ENCODE results near the gene TBC1D2. TPM values are rescaled to one million over a fixed set of nuclear protein-coding genes. Genes with fewer than 3 reads are reported as not detected.
"Not testable (repeated sequence)": the region's sequence is repeated elsewhere in the genome, so short reads cannot be mapped to it uniquely, and the experiment has no call there.

The TBC1D2 gene
- total RNA-seq, 2 experiments from 2014 or later, result 3.1 to 5.5 TPM

DNA sequence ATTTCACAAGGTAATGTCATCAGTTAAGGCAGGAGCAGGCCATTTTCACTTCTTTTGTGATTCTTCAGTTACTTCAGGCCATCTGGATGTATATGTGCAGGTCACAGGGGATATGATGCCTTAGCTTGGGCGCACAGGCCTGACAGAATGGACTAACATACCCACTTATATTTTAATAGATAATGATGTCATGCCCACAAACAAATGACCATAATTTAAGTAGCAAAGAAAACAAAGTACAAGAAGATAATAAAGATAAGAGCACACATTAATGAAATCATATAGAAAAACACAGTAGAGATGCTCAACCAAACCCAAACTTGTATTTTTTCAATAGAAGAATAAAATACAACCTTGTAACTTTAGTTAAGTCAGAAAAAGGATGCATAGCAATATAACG lies 19.7 kb upstream of the TBC1D2 start:
- BruUV-seq (replicated peaks), result no TSS peak
- Histone ChIP-seq H3K4me2 (ENCODE audit: low read length) (no peak overlapping the region), H3K27ac (ENCODE audit: low read depth, low read length, poor library complexity, severe bottlenecking) (no peak overlapping the region), H2AFZ (ENCODE audit: low read length) (no peak overlapping the region), H3K9me2 (ENCODE audit: insufficient read depth, low read length) (no peaks in the 10 kb centered on the region), H4K20me1 (ENCODE audit: insufficient read depth, low read length) (no peaks in the 10 kb centered on the region), H3K36me3 (ENCODE audit: insufficient read depth, low read length) (no peaks in the 10 kb centered on the region), H3K4me3 (ENCODE audit: low read depth, low read length, poor library complexity, severe bottlenecking) (no peak overlapping the region), H3K79me2 (ENCODE audit: insufficient read depth, low read depth, low read length) (no peaks in the 10 kb centered on the region), H3K9me3 (ENCODE audit: low read length) (no peaks in the 10 kb centered on the region), H3K4me1 (ENCODE audit: insufficient read depth, low read length, poor library complexity, severe bottlenecking) (no peaks in the 10 kb centered on the region)
- ChIA-PET POLR2A (no interaction called here), CTCF (ENCODE audit: unreplicated experiment) (no interaction called here)
- no peak for DNase-seq (ENCODE audit: low spot score)
- intact Hi-C loops (cut with micrococcal nuclease; ENCODE audit: unreplicated experiment), result no loop called here
- TF ChIP-seq EZH2phosphoT487 (IDR thresholded peaks at IDR 0.05; ENCODE audit: borderline replicate concordance, low read depth, low read length), result no peak

DNA sequence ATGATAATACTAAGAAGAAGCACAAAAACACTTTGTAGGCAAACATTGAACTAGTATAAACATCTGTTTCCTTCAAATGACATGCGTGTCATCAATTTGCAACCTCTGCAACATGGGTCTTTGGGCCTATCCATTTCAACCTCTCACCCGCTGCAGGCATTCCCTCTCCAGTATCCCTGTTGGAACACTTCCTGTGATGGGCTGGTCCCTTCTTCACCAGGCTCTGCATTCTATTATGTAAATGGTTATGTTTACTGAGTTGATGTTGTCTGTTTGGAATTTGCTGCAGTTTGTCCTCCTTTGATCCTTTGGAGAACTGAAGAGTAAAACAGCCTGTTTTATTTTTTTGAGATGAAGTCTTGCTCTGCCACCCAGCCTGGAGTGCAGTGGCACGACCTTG lies 16.6 kb upstream of the TBC1D2 start:
- TF ChIP-seq, protein P1, sequence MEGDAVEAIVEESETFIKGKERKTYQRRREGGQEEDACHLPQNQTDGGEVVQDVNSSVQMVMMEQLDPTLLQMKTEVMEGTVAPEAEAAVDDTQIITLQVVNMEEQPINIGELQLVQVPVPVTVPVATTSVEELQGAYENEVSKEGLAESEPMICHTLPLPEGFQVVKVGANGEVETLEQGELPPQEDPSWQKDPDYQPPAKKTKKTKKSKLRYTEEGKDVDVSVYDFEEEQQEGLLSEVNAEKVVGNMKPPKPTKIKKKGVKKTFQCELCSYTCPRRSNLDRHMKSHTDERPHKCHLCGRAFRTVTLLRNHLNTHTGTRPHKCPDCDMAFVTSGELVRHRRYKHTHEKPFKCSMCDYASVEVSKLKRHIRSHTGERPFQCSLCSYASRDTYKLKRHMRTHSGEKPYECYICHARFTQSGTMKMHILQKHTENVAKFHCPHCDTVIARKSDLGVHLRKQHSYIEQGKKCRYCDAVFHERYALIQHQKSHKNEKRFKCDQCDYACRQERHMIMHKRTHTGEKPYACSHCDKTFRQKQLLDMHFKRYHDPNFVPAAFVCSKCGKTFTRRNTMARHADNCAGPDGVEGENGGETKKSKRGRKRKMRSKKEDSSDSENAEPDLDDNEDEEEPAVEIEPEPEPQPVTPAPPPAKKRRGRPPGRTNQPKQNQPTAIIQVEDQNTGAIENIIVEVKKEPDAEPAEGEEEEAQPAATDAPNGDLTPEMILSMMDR (conservative IDR thresholded peaks at IDR 0.05; ENCODE audit: low read length), result no peak
- no peak for TF ChIP-seq EZH2phosphoT487 (IDR thresholded peaks at IDR 0.05; ENCODE audit: borderline replicate concordance, low read depth, low read length)
- Histone ChIP-seq H3K4me3 (ENCODE audit: low read depth, low read length, poor library complexity, severe bottlenecking) (no peak overlapping the region), H3K4me2 (ENCODE audit: low read length) (no peak overlapping the region), H3K79me2 (ENCODE audit: insufficient read depth, low read depth, low read length) (no peaks in the 10 kb centered on the region), H3K9me3 (ENCODE audit: low read length) (no peaks in the 10 kb centered on the region), H3K4me1 (ENCODE audit: insufficient read depth, low read length, poor library complexity, severe bottlenecking) (no peaks in the 10 kb centered on the region), H3K9me2 (ENCODE audit: insufficient read depth, low read length) (no peaks in the 10 kb centered on the region), H2AFZ (ENCODE audit: low read length) (no peak overlapping the region), H4K20me1 (ENCODE audit: insufficient read depth, low read length) (no peaks in the 10 kb centered on the region), H3K27ac (ENCODE audit: low read depth, low read length, poor library complexity, severe bottlenecking) (no peak overlapping the region), H3K36me3 (ENCODE audit: insufficient read depth, low read length) (no peaks in the 10 kb centered on the region)
- intact Hi-C loops (cut with micrococcal nuclease; ENCODE audit: unreplicated experiment), result no loop called here
- DNase-seq (ENCODE audit: low spot score), result no peak
- BruUV-seq (replicated peaks), result no TSS peak
- ChIA-PET POLR2A (no interaction called here), CTCF (ENCODE audit: unreplicated experiment) (no interaction called here)

DNA sequence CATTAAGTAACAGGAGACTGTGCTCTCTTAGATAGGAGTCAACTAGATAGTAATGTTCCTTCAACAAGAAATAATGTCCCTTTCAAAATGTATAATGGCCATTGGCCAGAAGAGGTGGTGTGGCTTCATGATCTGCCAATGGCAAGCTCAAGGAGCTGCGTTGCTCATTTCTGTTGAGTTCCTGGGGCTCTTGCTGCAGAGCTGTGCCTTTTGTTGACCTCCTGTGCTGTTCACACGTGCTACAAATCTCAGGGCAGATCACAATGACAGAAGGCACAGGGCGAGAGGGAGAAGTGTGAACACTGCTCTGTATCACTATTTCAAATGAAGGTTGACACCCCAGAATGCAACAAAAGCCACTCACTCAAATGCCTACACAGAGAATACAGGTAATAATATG lies 16.0 kb upstream of the TBC1D2 start:
- TF ChIP-seq, protein P1 (conservative IDR thresholded peaks at IDR 0.05; ENCODE audit: low read length), result no peak
- TF ChIP-seq EZH2phosphoT487 (IDR thresholded peaks at IDR 0.05; ENCODE audit: borderline replicate concordance, low read depth, low read length), result no peak
- DNase-seq (ENCODE audit: low spot score), result no peak
- no TSS peak for BruUV-seq (replicated peaks)
- Histone ChIP-seq H3K79me2 (ENCODE audit: insufficient read depth, low read depth, low read length) (no peaks in the 10 kb centered on the region), H3K27ac (ENCODE audit: low read depth, low read length, poor library complexity, severe bottlenecking) (no peak overlapping the region), H3K36me3 (ENCODE audit: insufficient read depth, low read length) (no peaks in the 10 kb centered on the region), H4K20me1 (ENCODE audit: insufficient read depth, low read length) (no peaks in the 10 kb centered on the region), H3K4me1 (ENCODE audit: insufficient read depth, low read length, poor library complexity, severe bottlenecking) (no peaks in the 10 kb centered on the region), H3K9me2 (ENCODE audit: insufficient read depth, low read length) (no peaks in the 10 kb centered on the region), H3K4me2 (ENCODE audit: low read length) (no peak overlapping the region), H2AFZ (ENCODE audit: low read length) (no peak overlapping the region), H3K4me3 (ENCODE audit: low read depth, low read length, poor library complexity, severe bottlenecking) (no peak overlapping the region), H3K9me3 (ENCODE audit: low read length) (no peaks in the 10 kb centered on the region)
- POLR2A ChIA-PET, result no interaction called here
- CTCF ChIA-PET (ENCODE audit: unreplicated experiment), result no interaction called here
- intact Hi-C loops (cut with micrococcal nuclease; ENCODE audit: unreplicated experiment), result no loop called here

DNA sequence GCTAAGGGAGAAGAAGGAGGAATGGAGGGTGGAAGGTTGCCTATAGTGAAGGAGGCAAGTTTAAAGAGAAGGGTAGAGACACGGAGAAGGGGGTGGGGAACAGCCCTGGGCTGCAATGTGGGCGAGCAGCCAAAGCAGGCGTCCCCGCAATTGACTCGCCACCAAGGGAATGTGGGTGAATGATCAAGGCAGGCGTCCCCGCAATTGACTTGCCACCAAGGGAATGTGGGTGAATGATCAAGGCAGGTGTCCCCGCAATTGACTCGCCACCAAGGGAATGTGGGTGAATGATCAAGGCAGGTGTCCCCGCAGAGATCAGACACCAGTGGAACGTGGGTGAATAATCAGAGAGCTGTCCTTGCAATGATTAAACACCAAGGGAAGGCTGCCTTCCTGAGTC lies 14.8 kb upstream of the TBC1D2 start:
- H3K9me2 ChIP-seq (ENCODE audit: insufficient read depth, low read length); BruUV-seq (replicated peaks); POLR2A ChIA-PET; H3K4me3 ChIP-seq (ENCODE audit: low read depth, low read length, poor library complexity, severe bottlenecking); H3K9me3 ChIP-seq (ENCODE audit: low read length); CTCF ChIA-PET (ENCODE audit: unreplicated experiment); intact Hi-C loops (cut with micrococcal nuclease; ENCODE audit: unreplicated experiment); H3K79me2 ChIP-seq (ENCODE audit: insufficient read depth, low read depth, low read length); H2AFZ ChIP-seq (ENCODE audit: low read length); H3K27ac ChIP-seq (ENCODE audit: low read depth, low read length, poor library complexity, severe bottlenecking); H3K4me1 ChIP-seq (ENCODE audit: insufficient read depth, low read length, poor library complexity, severe bottlenecking); DNase-seq (ENCODE audit: low spot score); H4K20me1 ChIP-seq (ENCODE audit: insufficient read depth, low read length); H3K4me2 ChIP-seq (ENCODE audit: low read length); H3K36me3 ChIP-seq (ENCODE audit: insufficient read depth, low read length): not testable (repeated sequence)

DNA sequence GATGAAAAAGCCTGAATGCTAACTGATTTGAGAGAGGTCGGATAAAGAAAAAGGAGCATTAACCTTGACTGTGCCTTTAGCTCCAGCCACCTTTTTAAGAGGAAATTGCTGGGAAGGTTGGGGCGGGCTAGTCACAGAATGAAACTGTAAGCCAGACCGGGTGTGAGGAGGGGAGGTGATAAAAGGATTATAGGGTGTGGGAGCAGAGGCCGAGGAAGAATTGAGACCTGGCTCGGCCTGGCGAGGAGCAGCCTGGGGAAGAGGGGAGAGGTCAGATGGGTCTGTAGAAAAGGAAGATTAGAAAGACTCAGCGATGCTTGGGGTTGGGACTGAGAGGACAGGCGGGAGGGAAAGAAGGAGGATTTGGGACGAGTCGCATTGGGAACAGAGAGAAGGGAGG lies 14.2 kb upstream of the TBC1D2 start:
- H3K27ac ChIP-seq (ENCODE audit: low read depth, low read length, poor library complexity, severe bottlenecking); intact Hi-C loops (cut with micrococcal nuclease; ENCODE audit: unreplicated experiment); H3K4me3 ChIP-seq (ENCODE audit: low read depth, low read length, poor library complexity, severe bottlenecking); H4K20me1 ChIP-seq (ENCODE audit: insufficient read depth, low read length); H3K9me2 ChIP-seq (ENCODE audit: insufficient read depth, low read length); DNase-seq (ENCODE audit: low spot score); BruUV-seq (replicated peaks); CTCF ChIA-PET (ENCODE audit: unreplicated experiment); H3K4me2 ChIP-seq (ENCODE audit: low read length); H3K4me1 ChIP-seq (ENCODE audit: insufficient read depth, low read length, poor library complexity, severe bottlenecking); POLR2A ChIA-PET; H3K9me3 ChIP-seq (ENCODE audit: low read length); H3K79me2 ChIP-seq (ENCODE audit: insufficient read depth, low read depth, low read length); H3K36me3 ChIP-seq (ENCODE audit: insufficient read depth, low read length); H2AFZ ChIP-seq (ENCODE audit: low read length): not testable (repeated sequence)
